ENCODE measurements around the gene TRIM4.

The TRIM4 gene

DNA sequence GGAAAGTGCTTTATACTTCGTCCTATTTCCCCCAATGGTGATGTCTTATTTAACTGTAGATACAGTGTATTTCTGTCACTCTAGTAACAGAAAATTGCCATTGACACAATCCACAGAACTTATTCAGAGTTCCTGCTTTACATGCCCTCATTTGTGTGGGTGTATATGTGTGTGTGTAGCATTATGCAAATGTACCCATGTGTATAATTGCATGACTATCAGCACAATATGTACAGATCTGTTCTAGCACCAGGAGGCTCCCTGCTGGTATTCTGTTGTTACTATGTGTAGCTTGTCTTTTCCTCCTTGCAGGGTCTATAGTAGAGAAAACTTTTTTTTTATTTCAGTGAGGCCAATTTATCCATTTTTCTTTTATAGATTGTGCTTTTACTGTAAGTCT, 75.0 kb downstream of the TRIM4 start:
- no peak overlapping the region for H3K4me3 ChIP-seq (ENCODE audit: low read depth, low read length)

DNA sequence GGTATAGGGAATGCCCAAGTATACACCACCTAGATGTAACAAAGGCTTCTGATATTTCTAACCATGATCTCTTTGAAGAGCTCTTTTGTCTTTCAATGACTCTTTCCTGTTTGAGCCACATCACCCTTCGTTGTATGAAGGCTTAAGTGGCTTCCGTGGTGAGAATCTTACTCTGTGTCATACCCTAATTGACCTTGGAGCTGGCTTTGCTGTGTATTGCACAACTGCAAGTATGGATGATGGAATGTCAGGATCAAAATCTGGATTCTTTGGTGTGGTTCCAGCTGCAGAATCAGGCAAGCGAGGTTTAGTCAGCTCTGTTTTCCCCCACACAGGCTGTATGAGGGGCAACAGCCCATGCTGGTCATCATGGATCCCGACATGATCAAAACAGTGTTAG, 75.5 kb downstream of the TRIM4 start:
- no peak overlapping the region for H3K4me3 ChIP-seq (ENCODE audit: low read depth, low read length)

DNA sequence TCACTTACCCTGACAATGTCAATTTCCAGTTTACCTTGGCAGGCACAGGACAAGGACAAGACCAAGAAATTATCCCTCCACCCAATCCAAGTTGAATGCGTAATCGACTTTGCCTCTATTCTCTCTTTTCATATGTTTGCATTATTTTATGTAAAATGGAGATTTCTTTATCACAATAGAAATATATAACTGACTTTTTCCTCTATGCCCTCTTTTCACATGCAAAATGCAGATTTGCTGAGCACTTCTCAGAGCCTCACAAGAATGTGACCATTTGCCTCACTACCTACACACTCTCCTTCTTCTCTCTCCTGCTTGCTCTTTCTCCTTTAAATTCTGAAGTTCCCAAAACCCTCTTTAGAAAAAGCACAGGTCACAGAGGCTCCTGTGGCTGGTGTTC, 76.4 kb downstream of the TRIM4 start:
- H3K4me3 ChIP-seq (ENCODE audit: low read depth, low read length), result no peak overlapping the region

Measured in iPS-11a (cell line).